HG02678 (cell line): ENCODE measurements around the gene KRTAP10-4.

Experiments
- ATAC-seq: cut with Tn5 transposase; IDR thresholded peaks from one replicate; pipeline ENCODE4 v1.9.1; 2021; ENCODE audit warnings: mild to moderate bottlenecking, moderate library complexity; ENCODE audit not compliant: unreplicated experiment

KRTAP10-4 gene

GRCh38 chr21:44615466-44615865 is 41.9 kb downstream of the KRTAP10-4 start:
- no peak for ATAC-seq

GRCh38 chr21:44615911-44616590 is 42.5 kb downstream of the KRTAP10-4 start:
- no peak for ATAC-seq

- no peak for ATAC-seq
These were observed 43.0 kb downstream of the KRTAP10-4 start for GRCh38 chr21:44616591-44616926.

- ATAC-seq: no peak
These were observed 43.6 kb downstream of the KRTAP10-4 start for GRCh38 chr21:44617071-44617501.

GRCh38 chr21:44618504-44618903 is 45.0 kb downstream of the KRTAP10-4 start:
- ATAC-seq: no peak

GRCh38 chr21:44618909-44619308 is 45.4 kb downstream of the KRTAP10-4 start:
- ATAC-seq: no peak

- no peak for ATAC-seq
These were observed 46.4 kb downstream of the KRTAP10-4 start for GRCh38 chr21:44619886-44620285.

- no peak for ATAC-seq
These were observed 50.0 kb downstream of the KRTAP10-4 start for GRCh38 chr21:44623575-44623974.
